HG02852 (cell line): ENCODE results near the gene ESPN.

Experiments
- ATAC-seq: cut with Tn5 transposase; IDR thresholded peaks from one replicate; pipeline ENCODE4 v1.9.1; 2021; ENCODE audit warnings: mild to moderate bottlenecking, moderate library complexity; ENCODE audit not compliant: unreplicated experiment

ESPN gene

GRCh38 chr1:6408023-6408422 lies 16.6 kb upstream of the ESPN start:
- ATAC-seq: no peak

DNA sequence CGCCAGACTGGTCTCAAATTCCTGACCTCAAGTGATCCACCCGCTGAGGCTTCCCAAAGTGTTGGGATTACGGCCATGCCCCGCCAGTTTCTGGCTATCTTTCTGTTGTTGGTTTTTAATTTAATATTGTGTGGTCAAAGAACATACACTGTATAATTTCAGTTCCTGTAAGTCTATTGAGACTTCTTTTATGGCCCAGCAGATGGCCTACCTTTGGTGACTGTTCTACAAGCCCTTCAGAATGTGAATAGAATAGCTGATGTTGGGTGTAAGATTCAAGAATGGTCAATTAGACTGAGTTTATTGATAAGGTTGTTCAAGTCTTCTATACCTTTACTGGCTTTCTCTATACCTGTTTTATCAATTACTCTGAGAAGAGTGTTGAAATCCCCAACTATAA lies 15.5 kb upstream of the ESPN start:
- ATAC-seq: no peak

DNA sequence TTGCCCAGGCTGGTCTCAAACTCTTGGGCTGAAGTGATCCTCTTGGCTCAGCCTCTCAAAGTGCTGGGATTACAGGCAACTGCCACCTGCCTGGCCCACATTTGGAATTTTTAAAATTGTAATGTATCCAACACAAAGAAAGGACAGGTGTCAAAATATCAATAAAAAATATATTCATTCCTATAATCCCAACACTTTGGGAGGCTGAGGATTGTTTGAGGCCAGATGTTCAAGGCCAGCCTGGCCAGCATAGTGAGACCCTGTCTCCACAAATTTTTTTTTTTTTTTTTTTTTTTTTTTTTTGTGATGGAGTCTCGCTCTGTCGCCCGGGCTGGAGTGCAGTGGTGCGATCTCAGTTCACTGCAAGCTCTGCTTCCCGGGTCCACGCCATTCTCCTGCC lies 14.8 kb upstream of the ESPN start:
- no peak for ATAC-seq

GRCh38 chr1:6410248-6410893 lies 14.2 kb upstream of the ESPN start:
- ATAC-seq: no peak

DNA sequence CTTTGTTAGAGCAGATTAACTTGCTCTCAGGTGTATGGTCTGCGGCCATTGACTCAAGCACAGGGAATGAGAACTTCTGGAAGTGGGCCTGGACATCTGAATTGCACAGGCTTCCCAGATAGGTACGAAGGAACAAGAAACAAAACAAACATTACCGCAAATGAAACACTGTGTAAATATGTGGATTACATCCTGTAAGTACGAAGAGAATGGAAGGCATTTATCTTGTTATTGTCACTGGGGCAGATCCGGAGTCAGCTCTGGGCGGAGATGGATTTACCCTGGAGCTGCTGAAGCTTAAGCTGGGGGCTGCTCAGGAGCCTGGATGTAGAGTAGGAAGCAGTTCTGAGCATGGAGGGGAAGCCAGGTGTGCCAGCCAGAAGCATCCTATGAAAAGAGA lies 11.7 kb upstream of the ESPN start:
- no peak for ATAC-seq

DNA sequence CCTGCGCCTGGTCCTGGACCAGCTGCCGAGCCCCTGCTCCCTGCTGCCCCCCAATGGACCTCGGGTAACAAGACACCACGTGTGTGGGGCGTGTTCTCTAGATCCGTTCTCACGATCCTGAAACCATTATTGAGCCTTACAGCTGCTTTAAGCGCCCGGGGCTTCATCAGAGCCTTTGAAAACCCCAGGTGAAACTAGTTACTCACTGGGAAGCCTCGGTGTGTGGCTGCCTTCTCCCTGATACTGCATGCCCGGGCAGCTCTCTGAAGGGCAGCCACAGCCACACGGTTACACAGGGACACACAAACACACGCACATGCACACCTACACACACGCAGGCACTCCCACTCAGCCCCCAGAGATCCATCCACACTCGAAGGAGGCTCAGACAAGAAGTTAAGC lies 10.1 kb upstream of the ESPN start:
- ATAC-seq: peak; percentile 77

- ATAC-seq: no peak
Measured at GRCh38 chr1:6414881-6415626, 9.5 kb upstream of the ESPN start.

GRCh38 chr1:6416295-6416656 lies 8.3 kb upstream of the ESPN start:
- no peak for ATAC-seq

- ATAC-seq: no peak
Measured at GRCh38 chr1:6416906-6417305, 7.7 kb upstream of the ESPN start.

DNA sequence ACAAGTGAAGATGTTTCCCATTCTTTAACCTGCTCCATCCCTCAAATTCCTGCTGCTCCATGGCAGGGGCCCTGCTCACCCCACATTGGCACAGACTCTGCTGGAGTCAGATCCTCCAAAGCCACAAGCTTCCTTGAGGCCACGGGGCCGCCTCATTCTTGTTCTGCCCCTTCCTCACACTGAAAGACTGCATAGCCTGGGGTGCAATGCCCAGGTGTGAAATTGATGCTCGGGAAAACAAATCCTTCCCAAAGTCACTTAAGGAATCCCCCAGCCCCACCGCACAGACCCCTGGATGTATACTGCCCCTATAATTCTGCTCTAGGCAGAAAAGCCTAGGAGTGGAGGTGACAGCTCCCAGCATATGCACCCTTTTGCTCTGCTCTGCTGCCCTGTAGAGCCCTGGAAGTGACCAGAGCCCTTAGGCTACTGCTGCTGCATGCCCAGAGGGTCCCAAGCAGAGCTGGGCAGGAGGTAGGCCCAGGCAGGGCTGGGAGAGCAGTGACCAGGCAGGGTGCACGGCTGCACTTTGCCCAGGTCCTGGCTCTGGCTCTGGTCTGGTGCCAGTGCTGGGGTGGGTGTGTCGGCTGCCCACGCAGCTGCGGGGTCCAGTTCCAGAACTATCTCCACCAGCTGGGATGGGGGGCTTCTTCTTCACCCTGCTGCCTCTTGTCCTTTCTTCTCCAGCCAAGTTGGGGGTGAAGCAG lies 6.5 kb upstream of the ESPN start:
- no peak for ATAC-seq

- ATAC-seq: no peak
Measured at GRCh38 chr1:6418668-6419396, 5.7 kb upstream of the ESPN start.

DNA sequence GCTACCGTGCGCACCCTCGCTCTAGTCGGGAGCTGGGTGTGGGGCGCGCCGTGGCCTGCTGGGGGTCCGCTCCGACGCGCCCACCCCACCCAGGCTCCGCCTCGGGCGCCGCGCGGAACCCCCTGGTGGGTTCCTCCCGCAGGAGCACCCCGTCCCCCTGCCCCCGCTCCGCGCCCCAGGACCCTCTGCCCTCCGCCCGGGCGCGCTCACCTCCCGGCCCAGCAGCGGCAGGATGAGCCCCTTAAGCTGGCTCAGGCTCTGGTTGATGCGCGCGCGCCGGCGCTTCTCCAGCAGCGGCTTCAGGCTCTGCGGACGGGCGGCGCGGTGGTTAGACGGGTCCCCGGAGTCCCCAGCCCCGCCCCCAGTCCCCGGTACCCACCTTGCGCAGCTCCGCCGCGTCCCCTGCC lies 5.2 kb upstream of the ESPN start:
- no peak for ATAC-seq

DNA sequence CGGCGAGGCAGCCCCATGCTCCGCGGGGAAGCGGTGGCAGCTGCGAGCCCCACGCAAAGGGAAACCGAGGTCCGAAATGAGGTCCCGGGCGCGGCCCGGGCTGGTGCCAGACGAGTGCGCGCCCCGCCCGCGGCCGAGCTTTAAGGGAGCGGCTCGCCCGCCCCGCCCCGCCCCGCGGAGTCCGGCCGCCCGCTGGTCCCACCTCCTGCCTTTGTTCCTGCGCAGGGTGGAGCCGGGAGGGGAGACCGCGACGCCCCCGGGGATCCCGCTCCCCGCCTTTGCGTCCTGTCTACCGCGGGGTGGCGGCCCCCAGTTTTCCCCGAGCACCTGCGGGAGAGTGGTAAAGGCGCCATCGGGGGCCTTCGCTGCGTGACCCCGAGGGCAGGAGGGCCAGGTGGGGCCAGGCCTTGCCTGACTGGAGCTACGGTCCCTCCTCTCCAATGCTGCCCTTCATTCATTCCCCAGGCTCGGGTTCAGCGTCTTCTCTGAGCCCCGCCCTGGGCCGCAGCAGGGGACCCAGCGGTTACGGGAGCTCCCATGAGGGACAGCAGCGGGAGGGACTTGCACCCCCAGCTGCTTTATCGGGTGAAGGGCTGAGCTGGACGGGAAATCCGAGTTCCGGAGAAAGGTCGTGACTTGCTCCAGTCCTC lies 4.6 kb upstream of the ESPN start, which contains the start of gene HES2:
HES2 (minus strand) TSS at position 116 of the 650 bp plus-strand sequence; CDS start at position 17, 99 bp downstream.
- no peak for ATAC-seq

DNA sequence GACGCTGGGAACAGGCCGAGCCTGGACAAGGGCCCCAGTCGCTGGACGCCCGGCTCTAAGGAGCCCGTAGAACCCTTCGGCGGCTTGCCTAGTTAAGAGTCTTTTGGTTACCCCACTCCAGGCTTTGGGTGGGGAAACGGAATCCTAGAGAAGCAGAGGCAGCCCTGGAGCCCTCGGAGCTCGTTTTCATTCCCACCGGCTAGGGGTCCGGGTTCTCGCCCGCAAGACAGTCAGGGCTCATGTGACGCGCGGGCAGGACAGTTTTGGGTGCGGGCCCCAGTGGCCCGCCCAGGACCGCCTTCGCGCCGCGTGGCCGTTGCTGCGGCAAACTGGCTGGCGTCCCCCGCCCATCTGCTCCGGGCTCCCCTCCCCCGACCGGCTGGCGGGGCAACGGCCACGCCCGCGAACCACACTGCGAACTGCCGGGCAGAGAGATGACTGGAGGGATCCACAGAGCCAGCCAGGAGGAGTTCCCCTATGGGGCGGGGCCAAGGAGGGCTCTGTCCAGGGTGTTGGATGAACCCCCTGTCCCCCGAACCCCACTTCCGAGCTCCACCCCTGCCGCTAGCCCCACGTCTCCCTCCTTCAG lies 4.0 kb upstream of the ESPN start:
- no peak for ATAC-seq

DNA sequence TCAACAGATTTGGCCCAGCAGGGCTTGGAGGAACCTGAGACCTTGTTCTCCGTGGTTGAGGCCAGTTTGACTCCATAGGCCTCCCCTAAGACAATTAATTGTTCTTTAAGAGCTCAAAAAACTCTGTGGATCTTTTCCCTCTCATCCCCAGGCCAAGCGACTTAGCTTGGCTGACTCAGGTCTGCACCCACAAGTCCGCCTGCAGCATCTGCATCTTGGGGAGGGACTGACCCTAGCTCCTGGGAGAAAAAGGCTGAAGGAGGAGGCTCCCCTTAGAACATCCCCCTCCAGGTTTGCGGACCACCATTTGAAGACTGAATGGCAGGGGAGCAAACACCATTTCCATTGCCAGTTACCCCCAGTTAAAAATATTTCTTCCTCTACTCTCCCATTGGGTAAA lies 3.3 kb upstream of the ESPN start:
- ATAC-seq: no peak

GRCh38 chr1:6423321-6423999 lies 1.1 kb upstream of the ESPN start:
- ATAC-seq: no peak

- ATAC-seq: no peak
Measured at GRCh38 chr1:6424000-6424565, 493 bp upstream of the ESPN start.

GRCh38 chr1:6425658-6426057 lies 1.1 kb downstream of the ESPN start:
- no peak for ATAC-seq

GRCh38 chr1:6426277-6426971 lies 1.8 kb downstream of the ESPN start:
- no peak for ATAC-seq
